SK-MEL-5 (cell line): ENCODE results near the gene MOXD1. TPM values are rescaled to one million over a fixed set of nuclear protein-coding genes. Genes with fewer than 3 reads are reported as not detected.

Experiments
- DNase-seq: peaks from one replicate; pipeline ENCODE4 v3.0.0-alpha.2; 2016; ENCODE audit warnings: low read depth, low spot score
- in situ Hi-C: cut with HindIII; loops from 2 replicates; pipeline ENCODE4 v1.10.0; 2016; ENCODE audit warnings: low sequenced_read_pairs, high pct_unique_total_duplicates, low pct_unique_long_range_greater_than_20kb
- total RNA-seq: library from RNA; depleted of rRNA; stranded (reverse); fragments of >200 nt; shearing (Covaris generic); gene quantifications from 2 replicates; pipeline ENCODE4 v1.2.3, GENCODE V29; 2014

The MOXD1 gene
- total RNA-seq, 1 experiment from 2014 or later = 17.2 TPM

DNA sequence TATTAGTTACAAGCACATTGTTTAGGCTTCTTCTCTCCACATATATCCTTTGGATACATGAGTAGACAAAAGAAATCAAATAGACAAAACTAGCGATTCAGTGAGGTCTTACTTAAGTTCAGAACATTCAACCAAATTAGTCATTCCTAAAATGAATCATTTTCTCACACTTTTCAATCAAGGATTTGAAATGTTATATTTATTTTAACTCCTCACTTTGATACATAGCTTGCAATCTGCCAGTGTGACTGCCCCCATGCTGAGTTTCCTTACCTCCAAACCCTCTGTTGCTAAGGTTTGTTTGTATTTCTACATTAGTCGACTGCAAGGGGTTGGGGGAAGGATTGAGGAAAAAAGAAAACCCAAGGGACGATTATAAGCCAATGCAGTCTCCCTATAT is 3.5 kb upstream of the MOXD1 start:
- DNase-seq = no peak
- in situ Hi-C loops = no loop called here

DNA sequence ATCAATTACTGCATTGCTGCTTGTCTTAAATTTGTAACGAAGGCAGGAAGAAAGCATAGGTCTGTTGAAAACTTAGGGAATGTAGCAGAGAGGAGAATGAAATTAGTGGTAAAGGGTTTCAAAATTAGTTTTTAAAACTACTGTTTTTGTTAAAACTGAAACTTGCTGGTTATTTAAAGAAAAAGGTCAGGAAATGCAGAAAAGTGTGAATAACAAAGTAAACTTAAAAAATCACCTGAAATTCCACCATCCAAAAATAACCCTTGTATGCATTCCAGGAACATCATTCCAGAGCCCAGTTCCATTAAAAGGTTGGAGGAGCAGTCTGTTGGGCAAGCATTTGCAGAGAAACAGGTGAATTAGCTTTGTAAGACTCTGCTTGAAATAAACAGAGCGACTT is 3.1 kb upstream of the MOXD1 start:
- no peak for DNase-seq
- in situ Hi-C loops = no loop called here

DNA sequence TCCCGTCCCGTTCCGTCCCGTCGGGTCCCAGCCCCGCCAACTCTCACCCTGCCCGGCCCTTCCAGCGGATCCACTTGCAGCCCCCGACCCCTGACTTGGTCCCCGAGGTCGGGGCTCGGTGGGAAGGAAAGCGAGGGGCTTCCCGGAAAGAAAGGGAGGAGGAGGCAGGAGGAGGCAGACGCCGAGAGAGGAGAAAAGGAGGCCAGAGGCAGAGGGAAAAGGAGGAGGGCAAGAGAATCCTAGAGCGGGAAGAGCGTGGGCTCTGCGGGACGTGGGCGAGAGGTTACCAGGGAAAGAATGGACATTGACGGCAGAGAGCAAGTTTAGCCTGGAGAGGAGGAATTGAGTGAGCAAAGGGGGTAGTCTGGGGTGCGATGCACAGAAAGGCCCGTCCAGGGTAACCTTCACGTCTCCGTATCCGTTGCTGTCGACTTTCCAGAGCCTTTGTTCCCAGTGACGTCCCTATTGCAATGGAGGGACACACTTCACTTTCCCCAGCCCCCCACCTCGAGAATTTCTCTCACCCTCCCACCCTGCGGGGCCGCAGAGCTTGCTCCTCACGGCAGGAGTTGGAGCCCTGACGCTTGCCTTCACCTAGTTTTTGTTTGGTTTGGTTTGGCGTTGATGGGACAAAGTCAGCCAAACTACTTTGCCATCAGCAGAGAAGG is 477 bp upstream of the MOXD1 start:
- in situ Hi-C loops = no loop called here
- DNase-seq = no peak

DNA sequence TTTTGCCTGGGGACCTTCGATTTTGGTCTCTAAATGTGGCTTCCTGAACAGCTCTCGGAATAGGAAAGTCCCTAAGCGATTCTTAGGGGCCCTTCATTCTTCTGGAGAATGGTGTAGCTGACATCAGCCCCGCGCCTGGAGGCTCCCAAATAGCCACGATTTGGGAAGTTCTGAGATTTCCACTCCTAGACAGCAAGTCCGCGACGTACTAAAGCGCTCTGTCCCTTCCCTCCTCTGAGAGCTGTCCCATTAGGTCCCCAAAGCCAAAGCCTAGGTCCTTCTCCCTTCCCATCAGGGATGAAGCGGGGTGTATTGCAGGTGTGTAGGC is 756 bp downstream of the MOXD1 start:
- no peak for DNase-seq
- in situ Hi-C loops = no loop called here

GRCh38 chr6:132399376-132400074 is 1.8 kb downstream of the MOXD1 start:
- DNase-seq = no peak

GRCh38 chr6:132395015-132395597 is 6.2 kb downstream of the MOXD1 start:
- DNase-seq = no peak
- in situ Hi-C loops = no loop called here

More at GRCh38 chr6:132399376-132400074, 1.8 kb downstream of the MOXD1 start:
- in situ Hi-C loops = no loop called here

DNA sequence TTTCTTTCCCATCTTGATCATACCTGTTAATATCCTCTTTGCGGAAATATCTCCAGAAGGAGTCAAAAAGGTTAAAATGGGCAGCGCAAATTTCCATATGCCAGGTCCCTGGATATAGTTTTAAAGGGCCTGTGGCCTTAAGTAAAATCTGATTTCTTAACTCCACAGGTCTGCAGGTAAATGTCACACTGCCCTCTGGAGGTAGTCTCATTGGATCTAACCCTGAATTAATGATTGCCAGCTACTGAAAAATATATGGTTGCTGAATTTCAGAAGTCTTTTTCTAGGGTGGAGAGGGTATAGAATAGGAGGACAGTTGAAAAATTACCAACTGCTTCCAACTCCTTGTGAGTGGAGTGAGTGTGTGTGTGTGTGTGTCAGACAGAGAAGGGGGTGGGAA is 8.5 kb downstream of the MOXD1 start:
- DNase-seq = peak; percentile 20
- in situ Hi-C loops = no loop called here

DNA sequence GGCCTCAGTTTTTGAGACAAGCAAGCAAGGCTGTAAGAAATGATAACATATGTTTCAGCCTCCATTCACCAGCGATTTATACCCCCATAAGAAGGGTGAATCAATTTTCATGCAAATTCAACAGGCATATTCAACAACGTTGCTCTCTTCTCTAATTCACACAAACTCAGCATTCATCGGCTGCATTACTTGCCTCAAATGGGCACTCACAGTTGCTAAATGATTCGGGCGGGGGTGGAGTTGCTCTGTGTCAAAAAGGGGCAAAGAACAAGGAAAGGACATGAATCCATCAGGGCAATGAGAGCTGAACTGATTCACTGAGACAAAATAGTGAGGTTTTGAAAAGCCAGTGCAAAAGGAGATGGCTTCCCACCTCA is 9.0 kb downstream of the MOXD1 start:
- in situ Hi-C loops = no loop called here
- DNase-seq = no peak

DNA sequence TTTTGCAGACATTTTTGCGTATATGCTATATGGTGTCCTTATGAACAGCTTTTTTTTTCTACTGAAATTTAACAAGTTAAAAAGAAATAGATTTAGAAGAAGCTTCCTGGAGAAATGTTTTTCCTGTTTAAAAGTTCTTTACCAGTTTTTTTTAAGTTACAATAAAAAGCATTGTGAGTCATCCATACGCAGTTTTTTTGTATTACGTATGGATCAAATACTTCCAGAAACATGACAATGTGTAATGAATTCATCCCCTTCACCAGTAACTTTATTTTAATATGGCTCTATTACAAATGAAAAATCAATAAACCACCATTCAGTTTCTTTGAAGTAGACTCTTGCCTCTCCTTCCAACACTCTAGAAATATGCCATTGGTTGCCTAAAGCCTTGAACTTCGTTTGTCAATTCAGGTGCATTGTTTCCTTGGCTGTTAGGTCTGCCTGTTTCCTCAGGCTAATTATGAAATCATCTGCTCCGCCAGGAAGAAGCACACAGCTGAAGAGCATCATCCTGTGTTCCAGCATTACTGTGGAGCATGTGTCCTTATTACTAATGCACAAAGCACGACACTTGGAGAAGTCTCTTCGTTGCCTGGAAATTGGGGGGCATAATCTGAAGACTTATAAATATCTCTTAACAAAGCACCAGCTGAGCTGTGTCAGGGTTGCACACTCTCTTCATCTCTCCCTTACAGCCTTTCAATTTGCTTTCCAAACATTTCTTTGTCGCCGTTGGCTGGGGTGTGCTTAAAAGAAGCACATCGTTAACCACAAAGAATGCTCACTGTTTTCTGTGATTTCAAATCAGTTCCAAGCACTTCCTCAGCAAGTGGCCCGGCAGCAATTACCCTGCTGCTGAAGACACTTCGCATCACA is 9.6 kb downstream of the MOXD1 start:
- peak; percentile 47 for DNase-seq
- in situ Hi-C loops = no loop called here

DNA sequence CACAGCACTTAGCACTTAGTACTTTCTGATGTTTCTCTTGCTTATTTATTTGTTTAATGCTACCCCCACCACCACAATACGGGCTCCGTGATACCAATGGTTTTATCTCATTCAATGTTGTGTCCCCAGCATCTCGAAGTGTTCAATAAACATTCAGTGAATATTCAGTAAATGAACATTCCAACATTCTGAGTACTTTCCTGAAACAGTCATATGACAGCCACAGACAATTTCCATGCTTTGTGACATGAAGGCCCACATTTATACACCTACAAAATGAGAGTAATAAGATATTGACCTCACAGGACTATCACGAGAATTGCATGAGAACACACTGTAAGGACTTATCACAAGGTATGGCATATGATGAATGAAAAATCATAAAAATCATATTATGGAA is 10.8 kb downstream of the MOXD1 start:
- peak; percentile 17 for DNase-seq

DNA sequence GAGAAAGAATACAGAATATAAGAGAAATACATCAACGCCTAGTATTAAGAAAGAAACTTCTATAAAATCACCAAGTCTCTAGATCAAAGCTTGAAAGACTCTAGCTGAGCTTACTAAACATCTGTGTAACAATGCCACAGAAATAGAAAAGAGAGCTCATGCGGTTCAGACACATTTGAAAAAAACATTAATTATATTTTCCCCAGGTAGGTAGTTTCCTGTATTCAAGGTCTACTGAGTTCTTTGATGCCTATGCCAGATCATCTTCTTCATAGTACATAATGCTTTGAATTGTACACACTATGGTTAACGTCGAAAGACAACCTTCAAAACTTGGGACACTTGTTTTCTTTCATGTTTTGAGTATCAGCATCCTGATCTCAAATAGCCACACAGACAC is 11.3 kb downstream of the MOXD1 start:
- in situ Hi-C loops = no loop called here
- DNase-seq = no peak

More for the DNA sequence above, 10.8 kb downstream of the MOXD1 start:
- in situ Hi-C loops = no loop called here

GRCh38 chr6:132388291-132388690 is 13.0 kb downstream of the MOXD1 start:
- in situ Hi-C loops = no loop called here
- no peak for DNase-seq

GRCh38 chr6:132382630-132383175 is 18.6 kb downstream of the MOXD1 start:
- in situ Hi-C loops = no loop called here
- no peak for DNase-seq

DNA sequence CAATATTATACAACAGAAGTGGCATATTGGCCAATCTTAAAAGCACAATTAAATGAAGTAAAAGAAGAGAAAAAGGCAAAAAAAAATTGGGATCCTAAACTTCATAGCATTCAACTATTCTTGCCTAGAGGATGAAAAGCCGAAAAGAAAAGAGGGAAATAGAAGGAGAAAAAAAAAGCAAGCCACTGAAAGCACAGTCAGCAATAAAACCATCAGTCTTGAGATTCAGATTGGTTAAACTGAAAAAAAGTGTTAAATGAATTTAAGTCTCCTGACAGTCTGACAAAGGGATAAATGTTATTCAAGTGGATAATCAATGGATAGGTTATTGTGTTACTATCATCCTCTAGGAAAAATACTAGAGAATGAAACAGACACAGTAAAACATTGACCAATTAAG is 19.9 kb downstream of the MOXD1 start:
- no peak for DNase-seq
- in situ Hi-C loops = no loop called here

DNA sequence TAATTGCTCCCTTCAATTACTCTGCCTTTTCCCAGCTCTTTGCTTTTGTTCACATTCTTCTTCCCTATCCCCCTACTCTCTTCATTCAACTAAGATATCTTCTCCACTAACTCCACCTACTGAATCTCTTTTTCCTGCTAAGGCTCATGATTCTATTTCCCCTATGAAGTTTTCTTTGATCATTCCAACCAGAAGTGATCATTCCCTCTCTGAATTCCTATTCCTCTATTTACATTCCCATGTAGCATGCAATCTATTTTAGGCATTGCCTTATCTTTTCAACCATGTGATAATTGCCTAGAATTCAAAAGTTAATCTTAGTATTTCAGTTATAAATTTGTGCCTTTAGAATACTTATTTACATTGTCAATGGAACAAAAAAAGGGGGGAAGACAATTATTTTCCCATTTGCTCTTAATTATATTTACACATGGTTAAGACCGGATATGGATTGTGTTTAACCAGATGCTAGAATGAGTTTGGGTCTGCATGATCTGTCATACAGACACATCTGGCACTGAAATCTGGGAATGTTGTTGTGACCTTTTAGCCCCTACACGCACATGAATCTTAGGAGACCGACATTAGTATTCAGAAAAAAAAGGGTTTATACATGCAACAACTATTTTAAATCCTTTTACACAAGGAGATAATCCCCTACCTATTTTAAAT is 20.8 kb downstream of the MOXD1 start:
- DNase-seq = no peak
- in situ Hi-C loops = no loop called here

GRCh38 chr6:132369526-132369925 is 31.7 kb downstream of the MOXD1 start:
- in situ Hi-C loops = no loop called here
- DNase-seq = peak; percentile 73

- in situ Hi-C loops = no loop called here
- DNase-seq = no peak
Measured at GRCh38 chr6:132368916-132369481, 32.3 kb downstream of the MOXD1 start.
